Neural progenitor cell (in vitro differentiated cells): ENCODE results near the gene FOLR1.

Experiments used
- CTCF ChIP-seq: fragments of 200-600 bp; sonication (generic); IDR thresholded peaks from 2 replicates; pipeline ENCODE4 v1.5.1; 2017; ENCODE audit warnings: antibody characterized with exemption, mild to moderate bottlenecking
- EZH2 ChIP-seq: fragments of 200-600 bp; sonication (generic); IDR thresholded peaks from 2 replicates; pipeline ENCODE4 v1.6.1; 2017; ENCODE audit warnings: antibody characterized with exemption, mild to moderate bottlenecking, moderate library complexity
- EZH2phosphoT487 ChIP-seq: fragments of 200-600 bp; sonication (generic); IDR thresholded peaks from 2 replicates; pipeline ENCODE4 v1.6.1; 2017; ENCODE audit warnings: antibody characterized with exemption

- TF ChIP-seq CTCF (no peak), EZH2 (no peak), EZH2phosphoT487 (no peak)
Measured at GRCh38 chr11:72174302-72175070, 17.5 kb upstream of the FOLR1 start.
